ENCODE measurements around the gene TGFB3.

Gene TGFB3

GRCh38 chr14:76002383-76002782 lies 20.6 kb upstream of the TGFB3 start:
- ChIA-PET POLR2A (no interaction called here), CTCF (no interaction called here)
- DNase-seq (ENCODE audit: low read depth, low spot score): no peak
- H3K4me3 ChIP-seq (ENCODE audit: low read depth, low read length): no peak overlapping the region
- TF ChIP-seq CTCF (IDR thresholded peaks at IDR 0.05; ENCODE audit: insufficient read depth, low read length, missing control alignments): no peak

GRCh38 chr14:75999511-76000190 lies 17.9 kb upstream of the TGFB3 start:
- H3K4me3 ChIP-seq (ENCODE audit: low read depth, low read length): no peak overlapping the region
- TF ChIP-seq CTCF (IDR thresholded peaks at IDR 0.05; ENCODE audit: insufficient read depth, low read length, missing control alignments): no peak
- POLR2A ChIA-PET: no interaction called here
- no peak for DNase-seq (ENCODE audit: low read depth, low spot score)
- CTCF ChIA-PET: interaction anchor here (0.6 to 1.5 kb wide), 3 partner anchors 290 to 388 kb away, joined by 3 read pairs; no protein-coding TSS in a partner anchor

GRCh38 chr14:75996488-75996887 lies 14.7 kb upstream of the TGFB3 start:
- DNase-seq (ENCODE audit: low read depth, low spot score): no peak
- ChIA-PET POLR2A (no interaction called here), CTCF (interaction anchor here (0.7 to 1.2 kb wide), 2 partner anchors 11 to 285 kb away, joined by 3 to 4 read pairs; no protein-coding TSS in a partner anchor)
- no peak for TF ChIP-seq CTCF (IDR thresholded peaks at IDR 0.05; ENCODE audit: insufficient read depth, low read length, missing control alignments)
- no peak overlapping the region for H3K4me3 ChIP-seq (ENCODE audit: low read depth, low read length)

- no peak overlapping the region for H3K4me3 ChIP-seq (ENCODE audit: low read depth, low read length)
- DNase-seq (ENCODE audit: low read depth, low spot score): no peak
- ChIA-PET POLR2A (interaction anchor here (0.5 kb wide), 1 partner anchor 116 kb away, joined by 3 read pairs; no protein-coding TSS in a partner anchor), CTCF (interaction anchor here (1.0 to 3.3 kb wide), 4 partner anchors 11 to 285 kb away, joined by 3 to 31 read pairs (median 5); partner anchors contain the start of gene TGFB3)
- TF ChIP-seq CTCF (IDR thresholded peaks at IDR 0.05; ENCODE audit: insufficient read depth, low read length, missing control alignments): no peak
Observed at GRCh38 chr14:75995372-75996041, 13.7 kb upstream of the TGFB3 start.

- no peak for TF ChIP-seq CTCF (IDR thresholded peaks at IDR 0.05; ENCODE audit: insufficient read depth, low read length, missing control alignments)
- ChIA-PET POLR2A (no interaction called here), CTCF (interaction anchor here (1.8 to 3.3 kb wide), 3 partner anchors 11 to 284 kb away, joined by 5 to 31 read pairs (median 6); partner anchors contain the start of gene TGFB3)
- H3K4me3 ChIP-seq (ENCODE audit: low read depth, low read length): no peak overlapping the region
- no peak for DNase-seq (ENCODE audit: low read depth, low spot score)
Observed at GRCh38 chr14:75993567-75994041, 11.8 kb upstream of the TGFB3 start.

GRCh38 chr14:75991753-75992152 lies 10.0 kb upstream of the TGFB3 start:
- POLR2A ChIA-PET: no interaction called here
- H3K4me3 ChIP-seq (ENCODE audit: low read depth, low read length): no peak overlapping the region
- DNase-seq (ENCODE audit: low read depth, low spot score): no peak
- CTCF ChIA-PET: interaction anchor here (1.3 to 20.2 kb wide), 3 partner anchors 9 to 280 kb away, joined by 6 to 715 read pairs (median 9); no protein-coding TSS in a partner anchor
- no peak for TF ChIP-seq CTCF (IDR thresholded peaks at IDR 0.05; ENCODE audit: insufficient read depth, low read length, missing control alignments)

Measured in AG04449 (cell line).